ENCODE measurements around the gene TBR1.

DNA sequence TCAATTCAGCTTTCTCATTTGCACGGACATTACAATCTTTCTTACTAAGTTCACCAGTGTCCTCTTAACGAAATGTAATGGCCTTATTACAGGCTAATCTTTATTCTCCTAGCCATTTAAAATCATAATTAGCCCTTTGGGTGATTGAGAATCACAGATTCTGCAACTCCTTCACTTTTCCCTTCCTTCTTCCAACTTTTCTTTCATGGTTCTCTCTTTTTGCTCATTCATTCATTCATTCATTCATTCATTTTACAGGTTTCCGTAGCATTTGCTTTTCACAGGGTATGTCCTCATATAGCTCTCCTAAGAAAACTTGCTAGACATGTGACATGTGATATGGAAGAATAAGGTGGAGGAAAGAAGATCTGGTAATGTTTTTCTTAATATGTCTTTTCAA lies 16.0 kb downstream of the TBR1 start:
- TF ChIP-seq CTCF (IDR thresholded peaks at IDR 0.05; ENCODE audit: borderline replicate concordance, extremely low read depth, low read length, poor library complexity, severe bottlenecking): no peak
- no peak for TF ChIP-seq EZH2 (IDR thresholded peaks at IDR 0.05; ENCODE audit: borderline replicate concordance, low read depth, low read length, severe bottlenecking)
